Activated CD8-positive, alpha-beta memory T cell treated with anti-CD3 and anti-CD28 coated beads for 1 hour (primary cell): Measurements from ENCODE around the gene ASCL3.
"Not testable (repeated sequence)": the region's sequence is repeated elsewhere in the genome, so short reads cannot be mapped to it uniquely, and the experiment has no call there.

Source experiments
- DNase-seq, 2 donors: peaks; one replicate each; pipeline ENCODE4 v3.0.0-alpha.2; 2020; ENCODE audit warnings: low read depth in 1 of 2; ENCODE audit errors: extremely low read depth in 1 of 2

ASCL3 gene

DNA sequence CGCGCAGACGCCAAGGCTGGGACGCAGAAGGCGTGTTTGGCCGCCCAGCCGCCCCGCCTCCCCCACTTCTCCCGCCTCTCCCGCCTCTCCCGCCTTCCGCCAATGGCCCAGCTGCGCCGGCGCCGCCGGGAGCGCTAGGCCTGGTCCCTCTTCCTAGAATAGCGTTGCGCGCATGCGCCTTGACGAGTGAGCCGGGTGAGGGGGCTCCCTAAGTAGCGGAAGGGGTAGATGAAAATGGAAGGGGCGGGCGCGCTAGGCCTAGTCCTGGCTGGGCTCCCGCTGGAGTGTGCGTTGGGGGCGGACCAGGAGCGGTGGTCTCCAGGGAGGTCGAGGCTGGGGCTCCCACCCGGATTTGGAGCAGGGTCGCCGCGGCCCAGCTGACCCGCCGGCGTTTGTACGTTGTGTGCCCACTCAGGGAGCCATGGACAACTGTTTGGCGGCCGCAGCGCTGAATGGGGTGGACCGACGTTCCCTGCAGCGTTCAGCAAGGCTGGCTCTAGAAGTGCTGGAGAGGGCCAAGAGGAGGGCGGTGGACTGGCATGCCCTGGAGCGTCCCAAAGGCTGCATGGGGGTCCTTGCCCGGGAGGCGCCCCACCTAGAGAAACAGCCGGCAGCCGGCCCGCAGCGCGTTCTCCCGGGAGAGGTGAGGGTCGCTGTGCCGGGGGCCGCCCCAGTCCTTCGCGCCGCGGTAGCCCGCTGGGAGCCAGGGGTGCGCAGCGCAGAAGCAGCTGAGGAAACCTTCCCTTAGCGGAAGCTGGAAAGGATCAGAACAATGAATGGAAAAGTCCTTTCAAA is 31.6 kb downstream of the ASCL3 start, which contains the start of gene AKIP1:
Gene AKIP1, plus strand, starts transcription at position 161 of the 795 bp plus-strand sequence. Its CDS starts 261 bp downstream, at position 422.
- peak; percentile 52 to 66 for DNase-seq

DNA sequence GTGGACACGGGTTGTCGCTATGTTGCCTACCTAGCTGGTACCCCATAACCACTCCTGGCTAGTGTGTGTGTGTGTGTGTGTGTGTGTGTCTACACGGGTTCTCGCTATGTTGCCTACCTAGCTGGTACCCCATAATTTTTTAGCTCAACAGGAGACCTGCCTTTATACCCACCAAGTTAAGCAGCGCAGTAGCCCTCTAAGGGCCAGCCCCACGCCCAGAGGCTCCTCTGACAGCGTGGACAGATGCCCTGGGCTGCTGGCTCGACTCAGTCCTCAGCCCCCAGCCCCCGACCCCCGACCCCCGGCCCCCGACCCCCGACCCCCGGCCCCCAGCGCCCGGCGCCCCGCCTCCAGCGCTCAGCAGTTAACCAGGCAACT is 32.2 kb downstream of the ASCL3 start:
- peak in 1 of 2 donors; percentile 0 for DNase-seq

DNA sequence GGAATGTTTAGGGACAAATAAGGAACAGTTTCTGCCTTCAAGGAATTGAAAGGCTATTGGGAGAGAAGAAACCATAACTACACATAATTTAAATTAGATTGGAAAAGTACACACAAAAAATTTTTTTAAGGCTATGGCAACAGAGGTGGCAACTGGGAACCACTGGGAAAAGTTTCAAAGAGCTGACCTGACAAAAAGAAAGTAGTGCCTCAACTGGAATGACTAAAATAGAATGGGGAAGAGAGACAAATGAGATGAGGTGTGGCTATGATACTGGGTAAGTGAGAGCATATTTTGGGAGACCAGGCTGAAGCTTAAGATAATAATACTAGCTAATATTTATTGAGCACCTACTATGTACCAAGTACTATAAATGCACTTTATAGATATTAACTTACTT is 34.7 kb downstream of the ASCL3 start:
- no peak for DNase-seq

DNA sequence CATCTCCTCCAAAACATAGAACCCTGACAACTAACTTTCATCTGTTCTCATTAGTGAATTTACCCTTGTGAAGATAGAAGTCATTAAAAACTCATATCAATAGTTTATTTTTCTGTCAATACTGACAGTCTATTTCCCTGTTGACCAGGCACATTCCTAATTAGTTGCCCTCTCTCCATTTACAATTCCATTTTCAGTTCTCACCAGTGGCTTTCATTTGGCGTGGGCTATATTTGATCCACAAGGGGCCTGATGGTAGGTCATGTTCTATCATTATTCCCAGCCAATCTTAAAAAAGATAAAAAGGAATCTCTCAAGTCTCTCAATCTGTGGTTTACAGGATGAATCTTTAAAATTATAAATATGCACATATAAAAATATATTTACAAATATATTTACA is 35.7 kb downstream of the ASCL3 start:
- no peak for DNase-seq

GRCh38 chr11:8905528-8906165 is 37.2 kb downstream of the ASCL3 start:
- DNase-seq, result no peak

- no peak for DNase-seq
These were observed 43.6 kb downstream of the ASCL3 start for GRCh38 chr11:8899119-8899753.

- DNase-seq, result not testable (repeated sequence)
These were observed 51.6 kb downstream of the ASCL3 start for GRCh38 chr11:8891185-8891584.
